GM19328 (cell line): ENCODE measurements around the gene CXCL11.
A peak's percentile ranks its signal among the peaks of the same experiment; 100 is the strongest.
"Not testable (repeated sequence)": the region's sequence is repeated elsewhere in the genome, so short reads cannot be mapped to it uniquely, and the experiment has no call there.

Experiments used
- ATAC-seq: cut with Tn5 transposase; IDR thresholded peaks from one replicate; pipeline ENCODE4 v1.9.1; 2021; ENCODE audit warnings: mild to moderate bottlenecking, moderate library complexity; ENCODE audit not compliant: unreplicated experiment

CXCL11 gene

DNA sequence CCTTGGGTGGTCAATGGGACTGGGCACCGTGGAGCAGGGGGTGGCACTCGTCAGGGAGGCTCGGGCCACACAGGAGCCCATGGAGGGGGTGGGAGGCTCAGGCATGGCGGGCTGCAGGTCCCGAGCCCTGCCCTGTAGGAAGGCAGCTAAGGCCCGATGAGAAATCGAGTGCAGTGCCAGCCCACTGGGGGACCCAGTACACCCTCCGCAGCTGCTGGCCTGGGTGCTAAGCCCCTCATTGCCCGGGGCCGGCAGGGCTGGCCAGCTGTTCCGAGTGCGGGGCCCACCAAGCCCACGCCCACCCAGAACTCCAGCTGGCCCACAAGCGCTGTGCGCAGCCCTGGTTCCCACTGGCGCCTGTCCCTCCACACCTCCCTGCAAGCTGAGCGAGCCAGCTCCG, 7.4 kb upstream of the CXCL11 start:
- not testable (repeated sequence) for ATAC-seq

GRCh38 chr4:76042241-76042998, 6.5 kb upstream of the CXCL11 start:
- not testable (repeated sequence) for ATAC-seq

GRCh38 chr4:76036855-76037254, 985 bp upstream of the CXCL11 start:
- no peak for ATAC-seq

- no peak for ATAC-seq
Observed at GRCh38 chr4:76035141-76035540, 729 bp downstream of the CXCL11 start.

DNA sequence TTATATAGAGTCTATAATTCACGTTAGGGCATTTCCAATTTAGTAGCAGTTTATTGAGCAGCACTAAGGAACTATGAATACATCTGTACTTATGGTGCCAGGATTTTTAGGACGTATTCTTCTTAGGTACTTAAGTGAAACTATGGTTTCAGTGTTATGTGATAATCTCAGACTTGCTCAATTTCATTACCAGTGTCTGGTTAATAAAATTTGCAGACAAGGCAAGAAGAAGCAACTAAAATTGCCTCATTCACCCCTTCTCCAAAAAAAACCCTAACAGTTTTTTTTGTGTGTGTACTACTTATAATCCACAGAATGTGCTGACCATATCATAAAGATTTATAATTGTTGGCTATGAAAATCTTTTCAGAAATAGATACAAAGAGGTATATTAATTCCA, 6.6 kb downstream of the CXCL11 start:
- no peak for ATAC-seq

DNA sequence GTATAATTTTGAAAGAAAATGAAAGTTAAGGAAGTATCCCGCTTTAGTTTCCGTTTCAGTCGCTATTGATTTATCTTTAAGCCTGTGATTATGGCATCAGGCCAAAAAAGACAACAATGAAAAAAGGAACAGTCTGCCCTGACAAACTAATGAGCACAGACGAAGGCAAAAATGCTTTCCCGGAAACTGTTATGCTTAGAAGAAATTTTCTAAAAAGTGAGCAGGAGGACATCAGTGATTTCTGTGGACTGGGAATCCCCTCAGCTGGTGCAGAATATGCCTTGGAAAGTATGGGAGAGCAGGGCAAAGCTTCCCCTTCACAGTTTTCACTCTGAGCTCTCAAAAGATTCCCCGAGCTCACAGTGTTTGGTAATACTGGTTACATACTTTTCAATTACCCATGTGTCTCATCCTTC, 7.5 kb downstream of the CXCL11 start:
- ATAC-seq: no peak

DNA sequence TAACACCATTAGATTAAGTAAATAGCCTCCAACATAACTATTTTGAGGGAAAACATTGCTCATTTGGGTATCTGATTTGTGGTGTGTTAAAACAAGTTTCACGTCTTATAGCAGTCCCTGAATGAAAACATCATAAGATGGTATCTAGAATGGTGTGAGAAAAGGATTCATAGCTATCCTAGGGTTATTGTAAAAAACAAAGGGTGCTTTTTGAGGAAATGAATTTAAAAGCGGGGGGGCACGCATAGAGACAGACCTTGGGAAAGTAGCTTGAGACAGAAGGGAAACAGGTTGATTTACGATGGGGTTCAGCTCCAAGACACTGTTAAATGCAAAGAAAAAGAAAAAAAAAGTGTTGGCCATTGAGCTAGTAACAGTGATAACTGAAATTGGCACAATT, 11.8 kb downstream of the CXCL11 start:
- ATAC-seq: no peak

DNA sequence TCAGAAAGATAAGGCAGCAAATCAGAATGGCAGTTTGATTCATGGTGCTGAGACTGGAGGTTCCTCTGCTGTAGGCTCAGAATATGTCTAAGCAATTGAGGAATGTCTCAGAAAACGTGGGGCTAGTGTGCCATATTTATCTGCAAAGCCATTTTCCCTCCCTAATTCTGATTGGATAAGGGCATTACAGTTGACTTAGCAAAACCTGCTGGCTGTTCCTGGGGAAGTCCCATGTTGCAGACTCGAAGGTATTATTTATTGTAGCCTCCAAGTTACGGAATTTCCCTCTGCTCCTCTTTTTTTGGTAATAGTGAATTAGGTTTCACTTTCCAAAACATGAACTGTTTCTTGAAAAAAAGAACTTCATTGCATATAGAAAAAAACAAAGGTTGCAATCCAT, 12.5 kb downstream of the CXCL11 start, which contains the start of gene CXCL10:
TSS of gene CXCL10 (minus strand) at position 109 of the 400 bp plus-strand sequence. CDS start at position 43, 66 bp downstream.
- ATAC-seq: no peak

DNA sequence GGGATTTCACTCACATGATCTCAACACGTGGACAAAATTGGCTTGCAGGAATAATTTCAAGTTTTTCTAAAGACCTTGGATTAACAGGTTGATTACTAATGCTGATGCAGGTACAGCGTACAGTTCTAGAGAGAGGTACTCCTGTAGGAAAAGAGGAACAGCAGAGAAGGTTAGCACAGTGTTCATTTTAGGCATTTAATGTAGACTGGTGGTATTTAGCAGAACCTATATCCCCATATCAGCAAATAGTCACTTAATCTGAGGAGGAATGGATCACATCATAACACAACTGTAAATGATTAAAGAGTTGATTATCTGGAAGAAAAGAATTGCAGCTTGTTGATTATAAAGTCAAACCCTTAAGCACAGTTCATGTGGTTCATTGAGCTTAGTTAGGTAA, 13.2 kb downstream of the CXCL11 start:
- ATAC-seq: no peak

DNA sequence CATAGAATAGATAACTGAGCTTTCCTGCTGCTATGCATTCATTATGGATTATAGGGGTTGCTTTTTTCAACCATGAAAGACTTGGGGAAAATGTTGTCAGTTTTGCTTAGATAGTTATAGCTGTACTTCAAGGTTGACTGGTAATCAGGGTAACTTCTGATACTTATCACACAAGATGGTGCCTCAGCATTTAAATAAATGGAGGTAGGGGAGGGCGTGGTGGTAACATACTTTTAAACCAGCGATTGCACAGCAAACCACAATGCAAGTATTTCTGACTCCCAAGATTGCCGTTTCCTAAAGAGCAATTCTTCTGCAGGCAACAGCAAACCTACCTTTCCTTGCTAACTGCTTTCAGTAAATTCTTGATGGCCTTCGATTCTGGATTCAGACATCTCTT, 13.8 kb downstream of the CXCL11 start:
- ATAC-seq: no peak

- ATAC-seq: no peak
Observed at GRCh38 chr4:76017056-76017686, 18.7 kb downstream of the CXCL11 start.

GRCh38 chr4:76016393-76016792, 19.5 kb downstream of the CXCL11 start:
- ATAC-seq: peak; percentile 57

- ATAC-seq: no peak
Observed at GRCh38 chr4:76013540-76013939, 22.3 kb downstream of the CXCL11 start.

GRCh38 chr4:76012388-76012801, 23.5 kb downstream of the CXCL11 start:
- ATAC-seq: peak; percentile 10

DNA sequence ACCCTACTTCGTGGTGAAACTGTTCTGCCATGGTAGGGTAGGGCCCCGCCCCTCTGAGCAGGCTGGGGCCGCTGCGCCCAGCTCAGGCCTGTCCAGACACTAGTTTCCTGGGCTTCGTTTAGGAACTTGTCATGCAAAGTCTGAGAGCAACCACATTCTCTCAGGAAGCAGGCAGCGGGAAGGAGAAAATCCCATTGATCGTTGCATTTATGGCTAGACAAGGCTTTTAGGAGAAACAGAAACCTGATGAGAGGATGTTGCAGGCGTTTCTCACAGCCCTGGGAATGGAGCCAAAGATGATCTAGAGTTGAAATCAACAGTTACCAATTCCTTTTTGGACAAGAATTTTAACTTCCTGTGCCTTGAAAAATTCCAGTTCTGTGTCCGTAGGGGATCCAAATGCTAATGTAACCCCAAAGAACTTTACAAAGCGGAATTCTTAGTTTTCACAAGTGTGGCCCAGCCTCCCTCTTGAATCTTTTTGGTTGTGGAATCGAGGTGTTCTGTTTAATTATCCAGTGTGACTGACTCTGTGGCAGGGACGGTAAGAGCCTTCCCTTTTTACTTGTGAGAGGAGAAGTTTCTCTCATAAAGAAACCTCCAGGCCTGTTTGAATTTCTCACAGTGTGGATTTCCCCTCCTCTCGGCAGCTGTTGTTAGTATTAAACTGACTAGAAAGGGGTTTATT, 24.0 kb downstream of the CXCL11 start:
- ATAC-seq: peak; percentile 73

DNA sequence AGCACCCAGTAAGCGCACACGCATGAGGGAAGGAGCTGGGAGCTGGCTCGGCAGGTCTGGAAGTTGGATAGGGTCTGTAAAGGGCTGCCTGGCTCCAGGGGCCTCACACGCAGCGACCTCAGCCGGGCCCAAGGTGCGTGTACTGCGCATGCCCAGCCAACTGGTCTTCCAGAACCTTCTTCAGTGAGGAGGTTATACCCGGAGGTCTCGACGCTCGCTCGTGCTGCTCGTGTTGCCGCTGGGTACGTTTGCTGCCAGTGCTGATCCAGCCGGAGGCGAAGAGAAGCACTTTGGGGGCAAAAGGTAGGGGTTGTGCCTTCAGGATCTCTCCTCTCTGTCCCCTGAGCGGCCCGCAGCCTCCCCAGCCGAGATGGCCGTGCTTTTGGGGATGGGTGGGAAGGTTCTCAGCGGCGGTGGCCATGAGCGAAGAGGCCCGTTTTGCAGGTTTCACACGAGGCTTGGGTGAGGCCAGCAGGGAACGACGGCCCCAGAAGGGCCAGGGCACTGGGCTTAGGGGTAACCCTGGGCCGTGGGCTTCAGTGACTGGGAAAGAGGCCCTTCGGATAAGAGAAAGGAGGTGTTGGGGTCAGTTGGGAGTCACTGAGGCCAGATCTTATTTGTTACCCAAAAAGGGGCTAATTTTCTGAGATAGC, 24.7 kb downstream of the CXCL11 start:
- no peak for ATAC-seq

DNA sequence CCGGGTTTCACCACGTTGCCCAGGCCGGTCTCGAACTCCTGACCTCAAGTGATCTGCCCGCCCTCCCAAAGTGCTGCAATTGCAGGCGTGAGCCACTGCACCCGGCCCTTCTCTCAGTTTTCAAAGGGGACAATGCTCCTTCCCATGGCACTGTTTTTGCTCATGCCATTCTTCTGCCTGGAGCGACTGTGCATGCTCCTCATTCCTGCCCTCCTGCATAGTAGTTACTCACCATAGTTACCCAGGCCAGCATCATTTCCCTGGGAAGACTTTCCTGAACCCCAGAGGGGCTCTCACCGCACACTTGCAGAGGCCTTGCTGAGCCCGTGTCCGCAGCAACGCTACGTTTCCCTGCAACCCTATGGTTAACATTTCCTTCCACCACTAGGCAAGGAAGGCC, 25.3 kb downstream of the CXCL11 start:
- no peak for ATAC-seq

- ATAC-seq: no peak
Observed at GRCh38 chr4:76009311-76009710, 26.6 kb downstream of the CXCL11 start.

DNA sequence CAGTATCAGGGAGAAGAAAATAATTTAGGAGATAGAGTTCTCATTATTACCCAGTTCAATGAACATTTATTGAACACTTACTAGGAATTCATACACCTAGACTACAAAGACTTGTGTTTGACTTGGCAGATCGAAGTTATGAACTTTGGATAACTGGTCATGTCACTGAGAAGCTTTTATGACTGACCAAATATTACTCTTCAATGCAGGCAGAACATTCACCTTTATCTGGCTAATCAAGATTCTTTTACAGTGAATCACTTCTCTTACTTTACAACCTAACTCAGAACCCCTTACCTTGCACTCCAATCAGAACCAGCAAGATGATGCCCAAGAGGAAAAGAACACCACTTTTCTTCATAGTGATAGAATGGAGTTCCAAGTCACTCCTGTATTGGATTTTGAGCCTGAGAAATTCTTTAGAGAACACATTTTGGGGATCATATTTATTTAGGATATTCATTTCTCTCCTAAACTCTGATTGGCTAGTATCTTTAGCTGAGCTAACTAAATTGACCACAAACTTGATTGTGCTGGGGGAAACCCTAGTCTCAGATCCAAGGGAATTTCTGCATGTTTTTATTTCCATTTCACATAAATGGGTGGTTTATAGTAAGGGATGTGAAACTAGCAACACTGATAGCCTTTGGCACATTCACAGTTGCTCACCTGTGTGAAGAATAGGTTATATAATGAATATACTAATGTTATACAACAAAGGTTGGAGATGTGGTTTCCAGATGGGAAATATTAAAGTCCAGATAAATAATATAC, 28.6 kb downstream of the CXCL11 start, which contains the start of gene CXCL9:
TSS of gene CXCL9 (minus strand) at position 421 of the 774 bp plus-strand sequence. CDS start at position 361, 60 bp downstream.
- ATAC-seq: no peak

- ATAC-seq: no peak
Observed at GRCh38 chr4:76003620-76004019, 32.2 kb downstream of the CXCL11 start.
